HL-60 (cell line): Measurements from ENCODE around the gene P2RX3.

Source experiments
- DNase-seq, 2 experiments: peaks; one replicate each; pipeline ENCODE4 v3.0.0-alpha.2; 2010 to 2020; ENCODE audit warnings: low read depth in 1 of 2, low spot score in 1 of 2
- H3K27ac ChIP-seq: fragments of 250-450 bp; sonication (Bioruptor Pico); replicated peaks from 2 replicates; pipeline ENCODE4 v1.5.1; 2020; ENCODE audit warnings: mild to moderate bottlenecking, moderate library complexity
- H3K27me3 ChIP-seq: fragments of 250-450 bp; sonication (Bioruptor Pico); 2 replicates; pipeline ENCODE4 v1.5.1; 2021; ENCODE audit warnings: mild to moderate bottlenecking, moderate library complexity; ENCODE audit not compliant: insufficient read depth, poor library complexity, severe bottlenecking
- H3K4me3 ChIP-seq: replicated peaks from 2 replicates; pipeline ENCODE4 v1.5.1; 2011; ENCODE audit warnings: mild to moderate bottlenecking, control low read depth, low read length; ENCODE audit not compliant: insufficient read depth
- CTCF ChIP-seq: IDR thresholded peaks from one replicate; pipeline ENCODE4 v1.5.1; 2011; ENCODE audit warnings: low read length, control low read depth, inconsistent platforms; ENCODE audit not compliant: insufficient read depth
- GABPA ChIP-seq: IDR thresholded peaks from 2 replicates; pipeline ENCODE4 v1.6.1; 2012; ENCODE audit warnings: low read depth
- POLR2AphosphoS5 ChIP-seq: IDR thresholded peaks from 2 replicates; pipeline ENCODE4 v1.6.1; 2012; ENCODE audit warnings: low read depth
- SPI1 ChIP-seq: IDR thresholded peaks from 2 replicates; pipeline ENCODE4 v1.6.1; 2012; ENCODE audit warnings: low read depth, mild to moderate bottlenecking, borderline replicate concordance
- TF ChIP-seq, protein P1 (sequence below): IDR thresholded peaks from 2 replicates; pipeline ENCODE4 v1.6.1; 2012; ENCODE audit warnings: low read depth; ENCODE audit not compliant: insufficient replicate concordance

P2RX3 gene

DNA sequence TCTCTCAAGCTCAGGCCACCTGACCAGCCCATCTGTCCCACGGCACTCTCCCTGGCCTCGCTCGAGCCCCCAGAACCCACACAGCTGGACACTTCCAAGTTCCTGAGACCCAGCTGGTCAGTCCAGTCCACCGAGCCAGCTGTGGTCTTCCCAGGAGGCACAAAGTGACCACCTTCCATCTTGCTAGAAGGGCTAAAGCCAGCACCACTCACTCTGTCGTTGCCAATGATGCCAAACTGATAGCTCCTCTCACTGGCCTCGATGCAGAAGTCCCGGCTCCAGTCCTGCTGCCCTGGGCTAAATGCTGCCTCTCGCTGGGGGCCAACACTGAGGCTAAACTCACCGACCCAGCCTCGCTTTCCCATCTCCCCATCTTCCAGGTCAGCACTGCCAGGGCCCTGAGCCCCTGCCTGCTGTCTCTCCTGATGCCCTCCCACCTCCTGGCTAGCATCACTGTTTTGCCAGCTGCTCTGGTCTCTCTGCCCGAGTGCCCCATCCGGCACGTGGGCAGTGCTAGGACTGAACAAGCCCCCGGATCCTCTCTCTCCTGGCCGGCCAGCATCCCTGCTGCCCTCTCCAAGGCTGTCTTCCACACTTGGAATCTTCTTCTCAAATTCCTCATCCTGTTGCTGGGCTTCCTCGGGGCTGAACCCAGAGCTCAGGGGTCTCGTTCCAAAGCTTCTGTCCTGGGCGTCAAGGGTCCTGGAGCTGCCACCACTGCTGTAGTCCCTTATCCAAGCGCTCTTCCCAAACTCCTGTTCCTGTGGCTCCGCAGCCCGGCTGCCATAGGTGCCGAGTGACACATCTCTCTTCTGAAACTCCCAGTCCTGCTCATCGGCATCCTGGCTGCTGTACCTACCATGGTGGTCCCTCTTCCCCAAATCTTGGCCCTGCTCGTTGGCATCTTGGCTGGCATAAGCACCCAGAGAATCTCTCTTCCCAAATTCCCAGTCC lies 28.8 kb upstream of the P2RX3 start:
- Histone ChIP-seq H3K27me3 (no peaks in the 10 kb centered on the region), H3K4me3 (no peak overlapping the region), H3K27ac (no peak overlapping the region)
- TF ChIP-seq CTCF (no peak), POLR2AphosphoS5 (no peak), GABPA (no peak), SPI1 (no peak)
- TF ChIP-seq, protein P1, sequence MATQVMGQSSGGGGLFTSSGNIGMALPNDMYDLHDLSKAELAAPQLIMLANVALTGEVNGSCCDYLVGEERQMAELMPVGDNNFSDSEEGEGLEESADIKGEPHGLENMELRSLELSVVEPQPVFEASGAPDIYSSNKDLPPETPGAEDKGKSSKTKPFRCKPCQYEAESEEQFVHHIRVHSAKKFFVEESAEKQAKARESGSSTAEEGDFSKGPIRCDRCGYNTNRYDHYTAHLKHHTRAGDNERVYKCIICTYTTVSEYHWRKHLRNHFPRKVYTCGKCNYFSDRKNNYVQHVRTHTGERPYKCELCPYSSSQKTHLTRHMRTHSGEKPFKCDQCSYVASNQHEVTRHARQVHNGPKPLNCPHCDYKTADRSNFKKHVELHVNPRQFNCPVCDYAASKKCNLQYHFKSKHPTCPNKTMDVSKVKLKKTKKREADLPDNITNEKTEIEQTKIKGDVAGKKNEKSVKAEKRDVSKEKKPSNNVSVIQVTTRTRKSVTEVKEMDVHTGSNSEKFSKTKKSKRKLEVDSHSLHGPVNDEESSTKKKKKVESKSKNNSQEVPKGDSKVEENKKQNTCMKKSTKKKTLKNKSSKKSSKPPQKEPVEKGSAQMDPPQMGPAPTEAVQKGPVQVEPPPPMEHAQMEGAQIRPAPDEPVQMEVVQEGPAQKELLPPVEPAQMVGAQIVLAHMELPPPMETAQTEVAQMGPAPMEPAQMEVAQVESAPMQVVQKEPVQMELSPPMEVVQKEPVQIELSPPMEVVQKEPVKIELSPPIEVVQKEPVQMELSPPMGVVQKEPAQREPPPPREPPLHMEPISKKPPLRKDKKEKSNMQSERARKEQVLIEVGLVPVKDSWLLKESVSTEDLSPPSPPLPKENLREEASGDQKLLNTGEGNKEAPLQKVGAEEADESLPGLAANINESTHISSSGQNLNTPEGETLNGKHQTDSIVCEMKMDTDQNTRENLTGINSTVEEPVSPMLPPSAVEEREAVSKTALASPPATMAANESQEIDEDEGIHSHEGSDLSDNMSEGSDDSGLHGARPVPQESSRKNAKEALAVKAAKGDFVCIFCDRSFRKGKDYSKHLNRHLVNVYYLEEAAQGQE = no peak
- DNase-seq = no peak

DNA sequence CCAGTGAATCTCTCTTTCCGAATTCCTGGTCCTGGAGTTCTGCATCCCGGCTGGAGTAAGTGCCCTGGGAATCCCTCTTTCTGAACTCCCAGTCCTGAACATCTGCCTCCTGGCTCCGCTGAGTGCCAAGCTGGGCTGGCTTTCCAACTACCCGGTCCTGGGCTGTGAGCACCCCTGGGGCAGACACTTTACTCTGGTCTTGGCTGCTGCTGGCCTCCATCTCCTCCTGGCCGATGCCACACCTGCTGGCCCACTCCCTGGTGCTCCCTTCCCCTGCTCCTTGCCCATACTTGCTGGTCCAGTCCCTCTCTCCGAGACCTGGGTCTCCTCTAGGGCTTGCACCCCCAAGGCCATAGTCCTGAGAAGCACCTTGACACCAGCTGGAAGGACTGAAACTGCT lies 28.1 kb upstream of the P2RX3 start:
- Histone ChIP-seq H3K27me3 (no peaks in the 10 kb centered on the region), H3K27ac (no peak overlapping the region), H3K4me3 (no peak overlapping the region)
- DNase-seq = no peak
- TF ChIP-seq GABPA (no peak), SPI1 (no peak), CTCF (no peak), POLR2AphosphoS5 (no peak)
- TF ChIP-seq, protein P1 = no peak

DNA sequence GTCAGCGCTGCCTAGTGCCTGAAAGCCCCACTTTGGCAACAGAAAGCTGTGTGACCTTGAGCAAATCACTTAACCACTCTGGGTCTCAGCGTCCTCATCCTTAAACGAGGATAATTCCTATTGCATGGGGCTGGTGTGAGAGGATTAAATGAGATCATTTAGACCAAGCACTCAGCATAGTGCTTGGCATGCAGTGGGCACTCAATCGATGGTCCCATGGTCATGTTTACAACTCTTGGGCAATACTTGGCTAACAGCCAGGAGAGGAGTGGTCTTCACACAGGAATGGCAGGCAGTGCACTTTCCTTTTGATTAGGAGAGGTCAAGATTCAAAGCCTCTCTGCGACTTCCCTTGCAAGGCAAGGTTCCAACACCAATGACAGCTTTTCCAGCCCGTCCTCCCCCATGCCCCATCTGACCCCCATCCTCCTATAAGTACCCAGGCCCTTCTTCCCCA lies 27.5 kb upstream of the P2RX3 start:
- Histone ChIP-seq H3K4me3 (no peak overlapping the region), H3K27ac (no peak overlapping the region), H3K27me3 (no peaks in the 10 kb centered on the region)
- no peak for TF ChIP-seq SPI1
- TF ChIP-seq, protein P1 = no peak
- TF ChIP-seq POLR2AphosphoS5 = no peak
- TF ChIP-seq CTCF = no peak
- no peak for TF ChIP-seq GABPA
- no peak for DNase-seq
